ENCODE results near the gene SNRNP25. TPM values are rescaled to one million over a fixed set of nuclear protein-coding genes. Genes with fewer than 3 reads are reported as not detected.

SNRNP25 gene
- total RNA-seq, 4 donors from 2014 or later, result 25.6 to 34.4 (median 28.5) TPM

DNA sequence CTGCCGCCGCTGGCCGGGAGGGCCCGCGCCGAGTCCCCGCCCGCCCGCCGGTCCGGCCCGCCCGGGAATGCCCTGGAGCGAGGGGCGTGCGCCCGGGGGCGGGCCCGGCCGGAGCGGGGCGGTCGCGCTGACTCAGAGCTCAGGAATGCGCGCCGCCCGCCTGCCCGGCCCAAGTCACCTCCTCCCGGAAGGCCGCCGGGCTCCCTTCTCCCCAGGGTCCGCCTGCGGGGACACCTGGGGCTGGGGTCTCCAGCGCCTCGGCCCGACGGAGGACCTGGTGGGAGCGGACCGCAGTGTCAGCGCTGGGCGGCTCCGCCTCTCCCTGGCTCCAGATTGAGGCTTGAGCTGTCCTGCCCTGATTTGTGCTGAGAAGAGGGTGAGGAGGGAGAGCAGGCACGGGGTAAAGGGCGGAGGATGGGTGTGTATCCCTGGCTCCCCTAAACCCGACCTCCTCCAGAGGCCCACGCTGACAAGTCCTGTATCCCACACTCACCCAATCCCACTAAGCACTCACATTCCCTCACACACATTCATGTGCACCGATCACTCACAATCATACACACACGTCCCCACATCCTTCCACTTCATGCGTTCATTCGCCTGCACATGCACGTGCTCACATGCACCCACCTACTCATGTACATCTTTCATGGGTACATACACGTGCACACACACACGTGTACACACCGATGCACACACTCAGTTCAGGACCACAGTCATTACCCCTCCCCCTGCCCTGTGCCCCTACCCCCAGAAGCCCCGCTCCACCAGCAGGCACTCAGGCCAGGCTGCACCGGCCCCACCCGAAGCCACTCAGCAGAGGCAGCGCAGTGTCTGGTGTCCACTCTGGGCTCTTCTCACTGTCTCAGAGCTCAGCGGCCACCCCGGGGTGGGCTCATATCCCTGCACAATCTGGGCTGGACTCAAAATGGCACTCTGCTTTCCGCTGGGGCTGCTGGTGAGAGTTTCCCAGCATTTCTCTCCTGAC lies 19.2 kb downstream of the SNRNP25 start, which contains the start of gene RHBDF1:
RHBDF1 (minus strand) TSS at position 71 of the 988 bp plus-strand sequence. CDS start 7,616 bp downstream, outside the sequence.
- H3K27ac ChIP-seq, result peak within 1 kb of the TSS; percentile 36 to 94 (median 93)
- no peaks in the 10 kb centered on the region for H3K27me3 ChIP-seq
- H3K9me3 ChIP-seq, result no peaks in the 10 kb centered on the region
- 40 to 53% methylated on average over 12 of the region's 62 CpGs for whole genome bisulfite sequencing, 2 donors (ENCODE audit: low coverage in 1 of 2)
- ATAC-seq, result peak; percentile 66
- TF ChIP-seq POLR2A (IDR thresholded peaks at IDR 0.05) (peak in 1 of 2 donors; percentile 46), EP300 (IDR thresholded peaks at IDR 0.05) (no peak), POLR2AphosphoS5 (IDR thresholded peaks at IDR 0.05) (no peak)
- TF ChIP-seq, protein P1, sequence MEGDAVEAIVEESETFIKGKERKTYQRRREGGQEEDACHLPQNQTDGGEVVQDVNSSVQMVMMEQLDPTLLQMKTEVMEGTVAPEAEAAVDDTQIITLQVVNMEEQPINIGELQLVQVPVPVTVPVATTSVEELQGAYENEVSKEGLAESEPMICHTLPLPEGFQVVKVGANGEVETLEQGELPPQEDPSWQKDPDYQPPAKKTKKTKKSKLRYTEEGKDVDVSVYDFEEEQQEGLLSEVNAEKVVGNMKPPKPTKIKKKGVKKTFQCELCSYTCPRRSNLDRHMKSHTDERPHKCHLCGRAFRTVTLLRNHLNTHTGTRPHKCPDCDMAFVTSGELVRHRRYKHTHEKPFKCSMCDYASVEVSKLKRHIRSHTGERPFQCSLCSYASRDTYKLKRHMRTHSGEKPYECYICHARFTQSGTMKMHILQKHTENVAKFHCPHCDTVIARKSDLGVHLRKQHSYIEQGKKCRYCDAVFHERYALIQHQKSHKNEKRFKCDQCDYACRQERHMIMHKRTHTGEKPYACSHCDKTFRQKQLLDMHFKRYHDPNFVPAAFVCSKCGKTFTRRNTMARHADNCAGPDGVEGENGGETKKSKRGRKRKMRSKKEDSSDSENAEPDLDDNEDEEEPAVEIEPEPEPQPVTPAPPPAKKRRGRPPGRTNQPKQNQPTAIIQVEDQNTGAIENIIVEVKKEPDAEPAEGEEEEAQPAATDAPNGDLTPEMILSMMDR (IDR thresholded peaks at IDR 0.05), result no peak
- H3K36me3 ChIP-seq, result no peaks in the 10 kb centered on the region
- peaks cover 0 to 95% (median 60%) of the 10 kb centered on the region in 3 donors for H3K4me1 ChIP-seq
- H3K4me3 ChIP-seq, result peak within 1 kb of the TSS; percentile 45 to 88

DNA sequence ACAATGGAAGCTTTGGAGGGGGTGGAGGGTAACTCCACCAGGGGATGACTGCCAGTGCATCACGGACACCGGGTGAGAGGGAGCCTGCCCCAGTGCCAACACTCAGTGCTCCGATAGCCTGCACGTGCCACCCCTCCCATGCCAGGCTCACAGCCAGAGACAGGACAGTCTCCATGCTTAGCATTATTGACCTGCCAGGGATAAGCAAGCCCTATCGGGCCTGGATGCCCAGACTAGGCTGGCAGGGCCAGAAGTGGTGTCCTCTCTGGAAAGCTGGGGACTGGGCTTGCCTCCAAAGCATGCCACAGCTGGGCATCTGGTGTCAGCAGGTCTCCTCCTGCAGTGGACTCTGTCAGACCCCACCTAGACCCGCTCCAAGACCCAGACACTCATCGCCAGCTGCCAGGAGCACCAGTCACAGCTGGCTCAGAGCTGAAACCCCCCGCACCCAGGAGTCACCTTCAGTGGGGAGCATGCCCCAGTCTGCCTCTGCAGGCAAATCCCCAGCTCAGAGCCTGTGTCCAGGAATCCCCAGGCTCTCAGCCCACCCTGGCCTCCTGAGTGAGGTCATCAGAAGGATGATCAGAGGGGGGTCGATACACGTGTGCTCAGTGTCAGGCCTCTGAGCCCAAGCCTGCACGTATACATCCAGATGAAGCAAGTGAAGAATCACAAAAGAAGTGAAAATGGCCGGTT lies 20.6 kb downstream of the SNRNP25 start:
- Histone ChIP-seq H3K27ac (peak overlapping the region in 3 of 4 donors; percentile 93 to 94 (median 93)), H3K27me3 (no peaks in the 10 kb centered on the region), H3K9me3 (no peaks in the 10 kb centered on the region), H3K36me3 (peaks cover 0 to under 1% of the 10 kb centered on the region in 2 donors), H3K4me3 (no peak overlapping the region), H3K4me1 (peaks cover 0 to 90% (median 53%) of the 10 kb centered on the region in 3 donors)
- ATAC-seq, result no peak
- WGBS, 2 donors (ENCODE audit: low coverage in 1 of 2), result 76% methylated on average over 3 of the region's 12 CpGs; no CpG with 5 or more reads in 1 of the 2 donors
- TF ChIP-seq, protein P1 (IDR thresholded peaks at IDR 0.05), result no peak
- no peak for TF ChIP-seq EP300 (IDR thresholded peaks at IDR 0.05)
- no peak for TF ChIP-seq POLR2AphosphoS5 (IDR thresholded peaks at IDR 0.05)
- no peak for TF ChIP-seq POLR2A (IDR thresholded peaks at IDR 0.05)

DNA sequence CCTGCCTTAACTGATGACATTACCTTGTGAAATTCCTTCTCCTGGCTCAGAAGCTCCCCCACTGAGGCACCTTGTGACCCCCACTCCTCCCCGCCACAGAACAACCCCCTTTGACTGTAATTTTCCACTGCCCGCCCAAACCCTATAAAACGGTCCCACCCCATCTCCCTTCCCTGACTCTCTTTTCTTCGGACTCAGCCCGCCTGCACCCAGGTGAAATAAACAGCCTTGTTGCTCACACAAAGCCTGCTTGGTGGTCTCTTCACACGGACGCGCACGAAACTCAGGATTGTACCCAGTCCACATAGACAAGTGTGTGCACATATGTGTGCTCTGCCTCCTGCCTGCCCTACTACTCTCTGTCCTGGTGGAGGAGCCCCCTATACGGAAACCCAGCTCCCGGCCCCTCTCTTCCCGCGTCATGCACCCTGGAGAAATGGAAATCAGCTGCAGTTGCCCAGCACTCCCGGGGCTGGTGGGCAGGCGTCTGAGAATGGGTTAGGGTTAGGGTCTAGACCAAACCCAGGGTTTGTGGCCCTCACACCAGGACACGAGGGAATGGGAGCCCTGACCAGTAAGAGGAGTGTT lies 21.2 kb downstream of the SNRNP25 start:
- Histone ChIP-seq H3K9me3 (no peaks in the 10 kb centered on the region), H3K36me3 (peaks cover 0 to 7% of the 10 kb centered on the region in 2 donors), H3K4me1 (peaks cover 0 to 90% (median 57%) of the 10 kb centered on the region in 3 donors), H3K27ac (peak overlapping the region in 3 of 4 donors; percentile 93 to 97 (median 96)), H3K27me3 (no peaks in the 10 kb centered on the region), H3K4me3 (peak overlapping the region in 1 of 2 donors; percentile 0)
- WGBS, 2 donors (ENCODE audit: low coverage in 1 of 2), result 67 to 87% methylated on average over 6 of the region's 16 CpGs
- no peak for ATAC-seq
- TF ChIP-seq POLR2AphosphoS5 (IDR thresholded peaks at IDR 0.05) (no peak), EP300 (IDR thresholded peaks at IDR 0.05) (no peak), POLR2A (IDR thresholded peaks at IDR 0.05) (no peak)
- TF ChIP-seq, protein P1 (IDR thresholded peaks at IDR 0.05), result no peak

DNA sequence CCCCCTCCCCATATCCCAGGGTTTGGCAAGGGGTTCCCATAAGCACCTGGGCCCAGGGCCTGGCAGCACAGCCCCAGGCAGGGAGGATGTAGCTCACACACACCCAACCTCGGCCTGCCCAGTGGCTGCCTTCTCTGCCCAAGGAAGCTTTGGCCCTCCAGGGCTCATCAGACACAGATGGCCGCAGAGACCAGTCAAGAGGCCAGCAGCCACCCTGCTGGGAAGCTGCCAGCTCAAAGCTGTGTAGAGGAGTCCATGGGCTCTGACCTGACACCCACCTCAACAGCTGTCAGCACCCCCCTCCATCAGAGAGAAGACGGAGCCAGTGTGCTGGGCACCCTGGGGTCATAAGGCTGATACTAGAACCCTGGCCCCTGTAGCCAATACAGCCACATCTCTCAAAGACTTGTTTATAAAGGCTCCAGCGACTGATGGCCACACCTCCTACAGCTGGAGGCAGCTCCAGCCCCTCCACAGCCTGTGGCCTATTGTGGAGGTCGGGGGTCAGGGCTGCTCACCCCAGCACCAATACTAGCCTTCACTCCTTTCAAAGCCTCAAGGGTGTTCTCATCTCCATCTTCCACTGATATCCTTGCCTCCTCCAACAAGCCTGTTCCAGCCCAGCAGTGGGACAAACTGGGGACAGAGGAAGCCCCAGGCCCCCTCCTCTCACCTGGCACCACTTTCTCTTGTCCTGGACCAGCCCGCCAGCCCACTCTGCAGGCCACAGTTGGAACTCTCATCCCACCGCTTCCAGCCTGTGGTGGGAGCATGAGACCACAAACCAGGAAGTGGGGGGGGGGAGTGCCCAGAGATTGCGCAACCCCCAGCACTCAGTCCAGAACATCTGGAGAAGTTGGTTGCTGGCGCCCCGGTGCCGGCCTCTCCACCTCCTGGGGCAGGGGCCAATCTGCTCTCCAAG lies 22.2 kb downstream of the SNRNP25 start:
- no peaks in the 10 kb centered on the region for H3K27me3 ChIP-seq
- peak; percentile 57 for ATAC-seq
- peak overlapping the region; percentile 3 to 97 (median 94) for H3K27ac ChIP-seq
- H3K36me3 ChIP-seq, result peaks cover 0 to 16% of the 10 kb centered on the region in 2 donors
- no peak for TF ChIP-seq EP300 (IDR thresholded peaks at IDR 0.05)
- TF ChIP-seq, protein P1 (IDR thresholded peaks at IDR 0.05), result peak in 2 of 4 experiments; percentile 14 to 20
- TF ChIP-seq POLR2A (IDR thresholded peaks at IDR 0.05), result no peak
- TF ChIP-seq POLR2AphosphoS5 (IDR thresholded peaks at IDR 0.05), result peak; percentile 11
- H3K4me3 ChIP-seq, result peak overlapping the region in 1 of 2 donors; percentile 95
- H3K9me3 ChIP-seq, result no peaks in the 10 kb centered on the region
- peaks cover 0 to 85% (median 48%) of the 10 kb centered on the region in 3 donors for H3K4me1 ChIP-seq
- 18 to 25% methylated on average over 2 to 5 of the region's 11 CpGs for WGBS, 2 donors (ENCODE audit: low coverage in 1 of 2)
